ENCODE results near the gene SLC9A2. TPM values are rescaled to one million over a fixed set of nuclear protein-coding genes. Genes with fewer than 3 reads are reported as not detected.

Gene SLC9A2
- 2.8 to 3.4 TPM (median 3.3 TPM) in 5 replicates for total RNA-seq (2022; extraction: Qiagen RNA extraction)

GRCh38 chr2:102619414-102620319 lies at the start of gene SLC9A2:
Gene SLC9A2 (plus strand): TSS chr2:102619553. CDS start chr2:102619849, 296 bp downstream.

Other genes starting within 250 kb of the SLC9A2 start
- 0.11 TPM in 1 of 5 replicates, not detected in the others for gene IL18RAP, start 196.4 kb upstream of the SLC9A2 start, total RNA-seq (2022; extraction: Qiagen RNA extraction)
- gene SLC9A4, start 146.3 kb upstream of the SLC9A2 start, total RNA-seq (2022; extraction: Qiagen RNA extraction), result not detected in 5 replicates
- gene TMEM182, start 142.5 kb downstream of the SLC9A2 start, total RNA-seq (2022; extraction: Qiagen RNA extraction), result 3.6 to 5.9 TPM (median 5.3 TPM) in 5 replicates

Measured in A549 treated with CORT108297 at 1 μM for 4 hours (cell line).